Inferior parietal cortex (tissue), 1 donor: Measurements from ENCODE around the gene SLC35B2.

ENCODE experiments used
- DNase-seq: peaks from one replicate; pipeline ENCODE4 v3.0.0-alpha.2; 2016; ENCODE audit errors: extremely low spot score

The SLC35B2 gene

DNA sequence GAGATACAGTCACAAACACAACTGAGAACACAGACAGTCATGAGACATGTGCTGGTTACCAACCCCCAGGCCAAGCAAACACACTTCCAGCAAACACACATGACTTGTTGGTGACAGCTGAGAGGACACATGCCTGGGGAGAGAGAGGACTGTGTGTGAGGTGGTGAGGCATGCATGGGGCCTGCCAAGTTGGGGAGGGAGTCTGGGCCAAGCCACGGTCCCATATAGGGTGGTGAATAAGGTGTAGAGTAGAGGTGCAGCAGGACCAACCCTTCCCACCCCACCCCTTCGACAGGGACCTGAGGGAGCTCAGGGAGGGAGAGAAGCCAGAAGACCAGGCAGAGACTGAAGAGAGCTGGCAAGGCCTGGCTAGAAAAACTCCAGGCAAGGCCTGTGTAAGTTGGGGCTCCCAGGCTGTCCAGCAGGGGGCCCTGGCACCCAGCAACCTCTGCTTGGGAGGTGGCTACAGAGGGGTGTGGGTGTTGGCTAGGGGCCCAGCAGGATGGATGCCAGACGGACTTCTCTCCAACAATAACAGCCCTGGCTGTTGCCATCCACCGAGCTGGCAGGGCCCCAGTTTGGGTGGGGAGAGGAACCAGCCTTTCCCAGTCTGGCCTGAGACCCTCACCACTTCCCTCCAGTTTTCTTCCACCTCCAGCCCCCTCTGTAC, 35.9 kb downstream of the SLC35B2 start:
- DNase-seq = peak; percentile 63

- no peak for DNase-seq
These were observed 36.4 kb downstream of the SLC35B2 start for GRCh38 chr6:44220913-44221290.

DNA sequence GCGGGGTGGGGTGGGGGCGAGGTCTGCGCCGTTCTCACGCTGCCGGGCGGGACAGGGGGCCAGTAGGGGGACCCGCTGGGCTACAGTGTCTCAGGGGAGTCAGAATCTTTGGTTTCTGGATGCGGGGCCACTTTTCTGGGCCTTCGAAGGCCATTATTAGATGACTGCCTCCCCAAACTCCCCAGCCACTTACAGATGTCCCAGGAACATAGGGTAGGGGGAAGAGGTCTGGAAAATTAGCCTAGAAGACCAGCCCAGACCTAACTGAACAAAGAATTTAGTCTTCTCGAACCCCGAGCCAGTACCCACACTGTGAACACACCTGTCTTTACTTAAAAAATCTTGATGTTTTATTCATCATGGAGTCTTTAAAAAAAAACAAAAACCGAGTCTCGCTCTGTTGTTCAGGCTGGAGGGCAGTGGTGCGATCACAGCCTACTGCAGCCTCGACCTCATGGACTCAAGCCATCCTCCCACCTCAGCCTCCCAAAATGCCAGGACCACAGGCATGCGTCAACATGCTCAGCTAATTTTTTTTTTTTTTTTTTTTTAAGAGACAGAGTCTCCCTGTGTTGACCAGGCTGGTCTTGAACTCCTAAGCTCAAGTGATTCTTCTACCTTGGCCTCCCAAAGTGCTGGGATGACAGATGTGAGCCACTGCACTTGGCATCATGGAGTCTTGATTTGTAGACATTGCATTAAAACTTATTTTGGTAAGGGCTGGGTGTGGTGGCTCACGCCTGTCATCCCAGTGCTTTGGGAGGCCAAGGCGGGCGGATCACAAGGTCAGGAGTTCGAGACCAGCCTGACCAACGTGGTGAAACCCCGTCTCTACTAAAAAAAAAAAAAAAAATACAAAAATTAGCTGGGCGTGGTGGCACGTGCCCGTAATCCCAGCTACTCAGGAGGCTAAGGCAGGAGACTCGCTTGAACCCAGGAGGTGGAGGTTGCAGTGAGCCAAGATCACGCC, 37.2 kb downstream of the SLC35B2 start:
- no peak for DNase-seq

GRCh38 chr6:44219053-44219814, 38.1 kb downstream of the SLC35B2 start:
- peak; percentile 40 for DNase-seq

DNA sequence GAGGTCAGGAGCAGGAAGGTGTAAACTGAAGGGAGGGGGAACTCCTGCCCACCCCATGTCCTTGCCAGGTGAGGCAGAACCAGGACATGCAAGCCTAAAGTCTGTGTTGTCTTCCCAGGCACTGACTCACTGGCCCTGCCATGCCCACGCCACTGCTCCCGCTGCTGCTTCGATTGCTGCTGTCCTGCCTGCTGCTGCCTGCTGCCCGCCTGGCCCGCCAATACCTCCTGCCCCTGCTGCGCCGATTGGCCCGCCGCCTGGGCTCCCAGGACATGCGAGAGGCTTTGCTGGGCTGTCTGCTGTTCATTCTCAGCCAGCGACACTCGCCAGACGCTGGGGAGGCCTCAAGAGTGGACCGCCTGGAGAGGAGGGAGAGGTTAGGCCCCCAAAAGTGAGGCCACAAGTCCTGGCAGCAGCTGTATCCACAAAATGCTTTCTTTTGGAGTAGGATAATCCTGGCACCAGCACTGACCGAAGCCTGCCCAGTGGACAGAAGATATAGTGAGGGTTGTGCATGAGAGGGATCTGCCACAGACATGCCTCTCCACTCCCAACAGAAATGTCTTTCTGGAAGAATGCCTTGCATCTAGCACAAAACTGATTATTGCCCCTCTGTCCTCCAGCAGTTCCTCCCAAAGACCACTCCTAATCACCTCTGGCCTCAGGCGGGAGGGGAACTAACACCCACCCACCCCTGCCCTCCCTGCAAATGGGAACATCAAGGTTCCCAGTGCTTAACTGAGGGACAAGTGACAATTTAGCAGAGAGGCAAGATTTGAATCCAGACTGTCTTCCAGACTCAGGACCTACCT, 39.8 kb downstream of the SLC35B2 start:
- no peak for DNase-seq

- DNase-seq = no peak
These were observed 40.5 kb downstream of the SLC35B2 start, which contains the start of gene MYMX for GRCh38 chr6:44216677-44217331. MYMX (plus strand) TSS chr6:44216926; CDS start chr6:44217472, 546 bp downstream.

DNA sequence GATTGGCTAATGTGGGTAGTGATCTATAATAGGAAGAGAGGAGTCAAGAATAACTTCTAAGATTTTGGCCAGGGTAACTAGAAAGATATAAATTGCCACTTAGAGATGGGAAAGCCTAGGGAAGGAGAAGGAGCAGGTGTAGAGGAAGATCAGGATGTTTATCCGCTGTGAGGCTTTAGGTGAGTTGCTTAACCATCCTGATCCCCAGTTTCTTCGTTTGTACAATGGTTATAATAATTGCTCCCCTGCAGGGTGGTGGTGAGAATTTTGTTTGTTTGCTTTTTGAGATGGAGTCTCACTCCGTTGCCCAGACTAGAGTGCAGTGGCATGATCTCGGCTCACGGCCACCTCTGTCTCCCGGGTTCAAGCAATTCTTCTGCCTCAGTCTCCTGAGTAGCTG, 43.0 kb downstream of the SLC35B2 start:
- no peak for DNase-seq

DNA sequence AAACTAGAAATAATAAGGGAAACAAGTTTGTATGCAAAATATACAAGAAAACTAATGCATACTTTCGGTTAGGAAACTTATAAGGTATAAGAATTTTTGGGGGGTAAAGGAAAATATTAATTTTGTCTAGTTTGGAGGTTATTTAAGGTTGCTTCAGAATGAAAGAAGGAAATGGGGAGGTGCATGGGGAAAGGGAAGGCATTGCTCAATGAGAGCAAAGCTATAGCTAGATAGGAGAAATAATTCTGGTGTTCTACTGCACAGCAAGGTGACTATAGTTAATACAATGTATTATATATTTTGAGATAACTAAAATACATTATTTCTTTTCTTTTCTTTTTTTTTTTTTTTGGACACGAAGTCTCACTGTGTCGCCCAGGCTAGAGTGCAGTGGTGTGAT, 46.0 kb downstream of the SLC35B2 start:
- no peak for DNase-seq

GRCh38 chr6:44207966-44208365, 49.4 kb downstream of the SLC35B2 start:
- no peak for DNase-seq
